GM19239 (cell line): ENCODE data around the gene CAMK1D.

Experiments
- DNase-seq: peaks from one replicate; pipeline ENCODE4 v3.0.0; 2011; ENCODE audit warnings: low spot score; ENCODE audit not compliant: insufficient read length
- FAIRE-seq: peaks from 2 replicates; lab custom pipeline; 2011; peaks lifted over from hg19 to GRCh38; lab: Jason Lieb, UNC

The CAMK1D gene

GRCh38 chr10:12659706-12660105 is 310.4 kb downstream of the CAMK1D start:
- FAIRE-seq: no peak
- DNase-seq: no peak

- DNase-seq: no peak
- no peak for FAIRE-seq
Observed at GRCh38 chr10:12660812-12661211, 311.5 kb downstream of the CAMK1D start.

GRCh38 chr10:12661671-12662070 is 312.3 kb downstream of the CAMK1D start:
- DNase-seq (no peak), FAIRE-seq (no peak)

- FAIRE-seq (no peak), DNase-seq (no peak)
Observed at GRCh38 chr10:12663863-12664262, 314.5 kb downstream of the CAMK1D start.

- DNase-seq (no peak), FAIRE-seq (no peak)
Observed at GRCh38 chr10:12665501-12665900, 316.2 kb downstream of the CAMK1D start.

GRCh38 chr10:12667052-12667451 is 317.7 kb downstream of the CAMK1D start:
- DNase-seq: no peak
- FAIRE-seq: no peak

GRCh38 chr10:12668634-12669033 is 319.3 kb downstream of the CAMK1D start:
- DNase-seq: no peak
- no peak for FAIRE-seq

GRCh38 chr10:12670004-12670403 is 320.7 kb downstream of the CAMK1D start:
- no peak for FAIRE-seq
- no peak for DNase-seq

- FAIRE-seq: peak; percentile 11
- DNase-seq: no peak
Observed at GRCh38 chr10:12675186-12675585, 325.8 kb downstream of the CAMK1D start.

GRCh38 chr10:12679636-12680035 is 330.3 kb downstream of the CAMK1D start:
- FAIRE-seq (no peak), DNase-seq (no peak)

GRCh38 chr10:12681252-12681651 is 331.9 kb downstream of the CAMK1D start:
- FAIRE-seq (no peak), DNase-seq (no peak)

GRCh38 chr10:12684784-12685183 is 335.4 kb downstream of the CAMK1D start:
- no peak for FAIRE-seq
- no peak for DNase-seq

GRCh38 chr10:12685261-12686058 is 336.1 kb downstream of the CAMK1D start:
- FAIRE-seq: no peak

GRCh38 chr10:12687996-12688395 is 338.6 kb downstream of the CAMK1D start:
- DNase-seq: no peak
- FAIRE-seq: no peak

More at GRCh38 chr10:12685261-12686058, 336.1 kb downstream of the CAMK1D start:
- no peak for DNase-seq

GRCh38 chr10:12689893-12690292 is 340.5 kb downstream of the CAMK1D start:
- FAIRE-seq: no peak
- DNase-seq: no peak

- DNase-seq (no peak), FAIRE-seq (no peak)
Observed at GRCh38 chr10:12690525-12691126, 341.3 kb downstream of the CAMK1D start.

GRCh38 chr10:12691596-12691995 is 342.2 kb downstream of the CAMK1D start:
- no peak for FAIRE-seq
- no peak for DNase-seq

GRCh38 chr10:12697764-12698163 is 348.4 kb downstream of the CAMK1D start:
- DNase-seq: no peak
- FAIRE-seq: no peak

- FAIRE-seq (no peak), DNase-seq (no peak)
Observed at GRCh38 chr10:12699258-12699700, 349.9 kb downstream of the CAMK1D start.

- DNase-seq: no peak
- no peak for FAIRE-seq
Observed at GRCh38 chr10:12699781-12700556, 350.6 kb downstream of the CAMK1D start.

GRCh38 chr10:12700557-12700874 is 351.2 kb downstream of the CAMK1D start:
- no peak for FAIRE-seq
- DNase-seq: no peak
